HL-60 (cell line): ENCODE results near the gene KPTN.

ENCODE experiments used
- POLR2AphosphoS5 ChIP-seq: IDR thresholded peaks from 2 replicates; pipeline ENCODE4 v1.6.1; 2012; ENCODE audit warnings: low read depth
- SPI1 ChIP-seq: IDR thresholded peaks from 2 replicates; pipeline ENCODE4 v1.6.1; 2012; ENCODE audit warnings: low read depth, mild to moderate bottlenecking, borderline replicate concordance
- TF ChIP-seq, protein P1 (sequence below): IDR thresholded peaks from one replicate; pipeline ENCODE4 v1.5.1; 2011; ENCODE audit warnings: low read length, control low read depth, inconsistent platforms; ENCODE audit not compliant: insufficient read depth
- TF ChIP-seq, protein P2 (sequence below): IDR thresholded peaks from 2 replicates; pipeline ENCODE4 v1.6.1; 2012; ENCODE audit warnings: low read depth; ENCODE audit not compliant: insufficient replicate concordance

DNA sequence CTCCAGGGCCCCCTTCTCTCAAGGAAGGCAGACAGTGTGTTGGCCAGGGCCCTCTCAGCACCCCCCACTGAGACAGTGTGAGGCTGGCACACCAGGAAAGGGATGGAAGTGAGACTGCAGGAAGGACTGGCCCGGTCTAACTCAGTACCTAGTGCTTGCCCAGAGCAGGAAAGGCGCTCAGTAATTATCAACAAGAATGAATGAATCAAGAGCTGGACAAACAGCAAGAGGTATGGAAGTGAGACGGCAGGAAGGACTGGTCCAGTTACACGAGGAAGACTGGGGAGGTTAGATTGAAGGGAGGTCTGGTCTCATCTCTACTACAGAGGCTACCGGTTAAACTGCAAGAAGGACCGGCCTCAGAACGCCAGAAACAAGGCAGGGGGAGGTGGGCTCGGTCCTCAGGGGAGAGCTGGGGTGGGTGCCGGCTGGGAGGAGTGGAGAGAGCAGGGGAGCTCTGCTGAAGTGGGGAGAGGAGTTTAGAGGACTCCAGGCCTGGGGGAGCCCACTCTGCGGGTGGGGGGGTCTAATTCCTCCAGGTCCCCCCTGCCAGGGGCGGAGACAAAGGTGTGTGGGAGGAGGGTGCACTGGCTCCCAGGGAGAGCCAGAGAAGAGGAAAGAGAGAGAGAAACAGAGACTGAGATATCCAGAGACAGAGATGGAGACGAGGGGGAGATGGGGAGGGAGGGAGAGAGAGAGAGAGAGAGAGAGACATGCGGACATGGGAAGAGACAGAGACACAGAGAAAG lies 13.4 kb downstream of the KPTN start:
- TF ChIP-seq, protein P1, sequence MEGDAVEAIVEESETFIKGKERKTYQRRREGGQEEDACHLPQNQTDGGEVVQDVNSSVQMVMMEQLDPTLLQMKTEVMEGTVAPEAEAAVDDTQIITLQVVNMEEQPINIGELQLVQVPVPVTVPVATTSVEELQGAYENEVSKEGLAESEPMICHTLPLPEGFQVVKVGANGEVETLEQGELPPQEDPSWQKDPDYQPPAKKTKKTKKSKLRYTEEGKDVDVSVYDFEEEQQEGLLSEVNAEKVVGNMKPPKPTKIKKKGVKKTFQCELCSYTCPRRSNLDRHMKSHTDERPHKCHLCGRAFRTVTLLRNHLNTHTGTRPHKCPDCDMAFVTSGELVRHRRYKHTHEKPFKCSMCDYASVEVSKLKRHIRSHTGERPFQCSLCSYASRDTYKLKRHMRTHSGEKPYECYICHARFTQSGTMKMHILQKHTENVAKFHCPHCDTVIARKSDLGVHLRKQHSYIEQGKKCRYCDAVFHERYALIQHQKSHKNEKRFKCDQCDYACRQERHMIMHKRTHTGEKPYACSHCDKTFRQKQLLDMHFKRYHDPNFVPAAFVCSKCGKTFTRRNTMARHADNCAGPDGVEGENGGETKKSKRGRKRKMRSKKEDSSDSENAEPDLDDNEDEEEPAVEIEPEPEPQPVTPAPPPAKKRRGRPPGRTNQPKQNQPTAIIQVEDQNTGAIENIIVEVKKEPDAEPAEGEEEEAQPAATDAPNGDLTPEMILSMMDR, result no peak
- TF ChIP-seq POLR2AphosphoS5, result no peak
- TF ChIP-seq SPI1, result no peak
- TF ChIP-seq, protein P2, sequence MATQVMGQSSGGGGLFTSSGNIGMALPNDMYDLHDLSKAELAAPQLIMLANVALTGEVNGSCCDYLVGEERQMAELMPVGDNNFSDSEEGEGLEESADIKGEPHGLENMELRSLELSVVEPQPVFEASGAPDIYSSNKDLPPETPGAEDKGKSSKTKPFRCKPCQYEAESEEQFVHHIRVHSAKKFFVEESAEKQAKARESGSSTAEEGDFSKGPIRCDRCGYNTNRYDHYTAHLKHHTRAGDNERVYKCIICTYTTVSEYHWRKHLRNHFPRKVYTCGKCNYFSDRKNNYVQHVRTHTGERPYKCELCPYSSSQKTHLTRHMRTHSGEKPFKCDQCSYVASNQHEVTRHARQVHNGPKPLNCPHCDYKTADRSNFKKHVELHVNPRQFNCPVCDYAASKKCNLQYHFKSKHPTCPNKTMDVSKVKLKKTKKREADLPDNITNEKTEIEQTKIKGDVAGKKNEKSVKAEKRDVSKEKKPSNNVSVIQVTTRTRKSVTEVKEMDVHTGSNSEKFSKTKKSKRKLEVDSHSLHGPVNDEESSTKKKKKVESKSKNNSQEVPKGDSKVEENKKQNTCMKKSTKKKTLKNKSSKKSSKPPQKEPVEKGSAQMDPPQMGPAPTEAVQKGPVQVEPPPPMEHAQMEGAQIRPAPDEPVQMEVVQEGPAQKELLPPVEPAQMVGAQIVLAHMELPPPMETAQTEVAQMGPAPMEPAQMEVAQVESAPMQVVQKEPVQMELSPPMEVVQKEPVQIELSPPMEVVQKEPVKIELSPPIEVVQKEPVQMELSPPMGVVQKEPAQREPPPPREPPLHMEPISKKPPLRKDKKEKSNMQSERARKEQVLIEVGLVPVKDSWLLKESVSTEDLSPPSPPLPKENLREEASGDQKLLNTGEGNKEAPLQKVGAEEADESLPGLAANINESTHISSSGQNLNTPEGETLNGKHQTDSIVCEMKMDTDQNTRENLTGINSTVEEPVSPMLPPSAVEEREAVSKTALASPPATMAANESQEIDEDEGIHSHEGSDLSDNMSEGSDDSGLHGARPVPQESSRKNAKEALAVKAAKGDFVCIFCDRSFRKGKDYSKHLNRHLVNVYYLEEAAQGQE, result no peak
